Testis (tissue), 2 donors: Measurements from ENCODE around the gene VILL.

Source experiments
- CTCF ChIP-seq, 3 experiments: fragments of 450-650 bp in 2 of 3; fragments of 200-600 bp in 1 of 3; sonication (generic) in 1 of 3; IDR thresholded peaks; one replicate each; pipeline ENCODE4 v1.5.1; 2016 to 2019; ENCODE audit warnings: antibody characterized with exemption in 3 of 3, mild to moderate bottlenecking in 2 of 3, moderate library complexity in 1 of 3
- POLR2A ChIP-seq: fragments of 450-650 bp; IDR thresholded peaks from one replicate; pipeline ENCODE4 v1.6.1; 2017; ENCODE audit warnings: antibody characterized with exemption, mild to moderate bottlenecking, moderate library complexity

- TF ChIP-seq CTCF (IDR thresholded peaks at IDR 0.05) (no peak), POLR2A (no peak)
These were observed 47.5 kb upstream of the VILL start for GRCh38 chr3:37943126-37943525.
